ENCODE measurements around the gene DAAM1. TPM values are rescaled to one million over a fixed set of nuclear protein-coding genes. Genes with fewer than 3 reads are reported as not detected.
A peak's percentile ranks its signal among the peaks of the same experiment; 100 is the strongest.

The DAAM1 gene
- polyA plus RNA-seq, 1 donor from 2014 or later, result 161 TPM

GRCh38 chr14:59147007-59147406 is 41.5 kb upstream of the DAAM1 start:
- Histone ChIP-seq H3K27ac (ENCODE audit: low read length) (peak overlapping the region; percentile 3), H3K4me2 (ENCODE audit: low read length) (no peak overlapping the region), H4K20me1 (ENCODE audit: insufficient read depth) (no peaks in the 10 kb centered on the region), H3K9ac (ENCODE audit: low read length) (no peak overlapping the region), H2AFZ (ENCODE audit: low read depth, low read length) (no peak overlapping the region), H3K4me3 (ENCODE audit: low read length) (no peak overlapping the region), H3K9me2 (ENCODE audit: insufficient read depth, low read length) (no peaks in the 10 kb centered on the region), H3F3A (ENCODE audit: insufficient read depth, low read length, poor library complexity, severe bottlenecking) (peaks cover 3% of the 10 kb centered on the region), H3K9me3 (ENCODE audit: low read length) (no peaks in the 10 kb centered on the region), H3K79me2 (replicated peaks; ENCODE audit: insufficient read depth, low read length) (no peaks in the 10 kb centered on the region), H3K27me3 (ENCODE audit: insufficient read depth, low read depth, low read length) (no peaks in the 10 kb centered on the region), H3K36me3 (ENCODE audit: insufficient read depth, low read length) (no peaks in the 10 kb centered on the region)
- TF ChIP-seq EZH2 (IDR thresholded peaks at IDR 0.05; ENCODE audit: borderline replicate concordance, insufficient read depth, low read length, poor library complexity, severe bottlenecking) (no peak), REST (IDR thresholded peaks at IDR 0.05; ENCODE audit: borderline replicate concordance) (no peak), SMC3 (conservative IDR thresholded peaks at IDR 0.05; ENCODE audit: poor library complexity) (no peak), EP300 (conservative IDR thresholded peaks at IDR 0.05; ENCODE audit: poor library complexity, severe bottlenecking) (no peak), RAD21 (conservative IDR thresholded peaks at IDR 0.05) (no peak), CTCF (IDR thresholded peaks at IDR 0.05; ENCODE audit: poor library complexity, severe bottlenecking) (no peak), TAF1 (IDR thresholded peaks at IDR 0.05; ENCODE audit: low read depth) (no peak), MXI1 (conservative IDR thresholded peaks at IDR 0.05; ENCODE audit: poor library complexity, severe bottlenecking) (no peak), POLR2AphosphoS5 (IDR thresholded peaks at IDR 0.05) (no peak)

GRCh38 chr14:59148334-59148900 is 40.0 kb upstream of the DAAM1 start:
- Histone ChIP-seq H3K27me3 (ENCODE audit: insufficient read depth, low read depth, low read length) (no peaks in the 10 kb centered on the region), H4K20me1 (ENCODE audit: insufficient read depth) (no peaks in the 10 kb centered on the region), H3K9ac (ENCODE audit: low read length) (peak overlapping the region; percentile 18), H3K36me3 (ENCODE audit: insufficient read depth, low read length) (no peaks in the 10 kb centered on the region), H3K4me2 (ENCODE audit: low read length) (no peak overlapping the region), H3K27ac (ENCODE audit: low read length) (peak overlapping the region; percentile 67), H2AFZ (ENCODE audit: low read depth, low read length) (no peak overlapping the region), H3K79me2 (replicated peaks; ENCODE audit: insufficient read depth, low read length) (no peaks in the 10 kb centered on the region), H3F3A (ENCODE audit: insufficient read depth, low read length, poor library complexity, severe bottlenecking) (peaks cover 3% of the 10 kb centered on the region), H3K9me3 (ENCODE audit: low read length) (no peaks in the 10 kb centered on the region), H3K4me3 (ENCODE audit: low read length) (peak overlapping the region; percentile 9), H3K9me2 (ENCODE audit: insufficient read depth, low read length) (no peaks in the 10 kb centered on the region)
- TF ChIP-seq REST (IDR thresholded peaks at IDR 0.05; ENCODE audit: borderline replicate concordance), result peak; percentile 81
- peak; percentile 39 for TF ChIP-seq EP300 (conservative IDR thresholded peaks at IDR 0.05; ENCODE audit: poor library complexity, severe bottlenecking)
- peak; percentile 36 for TF ChIP-seq POLR2AphosphoS5 (IDR thresholded peaks at IDR 0.05)
- no peak for TF ChIP-seq RAD21 (conservative IDR thresholded peaks at IDR 0.05)

Data from neural cell (in vitro differentiated cells).